ENCODE results near the gene MRPS7.
"Not testable (repeated sequence)": the region's sequence is repeated elsewhere in the genome, so short reads cannot be mapped to it uniquely, and the experiment has no call there.

The MRPS7 gene

GRCh38 chr17:75239778-75240393 lies 21.8 kb upstream of the MRPS7 start:
- peak overlapping the region; percentile 95 for H3K27ac Mint-ChIP-seq
- H3K4me3 Mint-ChIP-seq = peak overlapping the region; percentile 47
- H3K4me1 Mint-ChIP-seq = peaks cover 59% of the 10 kb centered on the region
- H3K36me3 Mint-ChIP-seq = peaks cover 79% of the 10 kb centered on the region
- H3K27me3 Mint-ChIP-seq = no peaks in the 10 kb centered on the region
- H3K9me3 Mint-ChIP-seq = no peaks in the 10 kb centered on the region
- ATAC-seq = no peak

GRCh38 chr17:75240394-75241142 lies 21.1 kb upstream of the MRPS7 start:
- Mint-ChIP-seq H3K4me1 (peaks cover 66% of the 10 kb centered on the region), H3K36me3 (peaks cover 75% of the 10 kb centered on the region), H3K4me3 (peak overlapping the region; percentile 47), H3K27me3 (no peaks in the 10 kb centered on the region), H3K27ac (peak overlapping the region; percentile 95), H3K9me3 (no peaks in the 10 kb centered on the region)
- ATAC-seq = no peak

GRCh38 chr17:75241143-75241430 lies 20.6 kb upstream of the MRPS7 start:
- H3K36me3 Mint-ChIP-seq = peaks cover 77% of the 10 kb centered on the region
- H3K27me3 Mint-ChIP-seq = no peaks in the 10 kb centered on the region
- H3K4me3 Mint-ChIP-seq = no peak overlapping the region
- no peaks in the 10 kb centered on the region for H3K9me3 Mint-ChIP-seq
- no peak for ATAC-seq
- H3K27ac Mint-ChIP-seq = peak overlapping the region; percentile 95
- H3K4me1 Mint-ChIP-seq = peaks cover 71% of the 10 kb centered on the region

- peaks cover 77% of the 10 kb centered on the region for H3K36me3 Mint-ChIP-seq
- peaks cover 76% of the 10 kb centered on the region for H3K4me1 Mint-ChIP-seq
- no peaks in the 10 kb centered on the region for H3K27me3 Mint-ChIP-seq
- H3K4me3 Mint-ChIP-seq = no peak overlapping the region
- no peaks in the 10 kb centered on the region for H3K9me3 Mint-ChIP-seq
- H3K27ac Mint-ChIP-seq = peak overlapping the region; percentile 95
- no peak for ATAC-seq
Measured at GRCh38 chr17:75241502-75241901, 20.2 kb upstream of the MRPS7 start.

- Mint-ChIP-seq H3K27ac (peak overlapping the region; percentile 95), H3K4me3 (peak overlapping the region; percentile 56)
Measured at GRCh38 chr17:75241996-75242460, 19.7 kb upstream of the MRPS7 start.

GRCh38 chr17:75242461-75243042 lies 19.1 kb upstream of the MRPS7 start:
- H3K9me3 Mint-ChIP-seq = no peaks in the 10 kb centered on the region
- peaks cover 72% of the 10 kb centered on the region for H3K36me3 Mint-ChIP-seq
- no peaks in the 10 kb centered on the region for H3K27me3 Mint-ChIP-seq
- ATAC-seq = peak; percentile 91
- H3K4me1 Mint-ChIP-seq = peaks cover 81% of the 10 kb centered on the region
- H3K27ac Mint-ChIP-seq = peak overlapping the region; percentile 95
- H3K4me3 Mint-ChIP-seq = peak overlapping the region; percentile 56

More at GRCh38 chr17:75241996-75242460, 19.7 kb upstream of the MRPS7 start:
- Mint-ChIP-seq H3K36me3 (peaks cover 77% of the 10 kb centered on the region), H3K4me1 (peaks cover 81% of the 10 kb centered on the region), H3K9me3 (no peaks in the 10 kb centered on the region), H3K27me3 (no peaks in the 10 kb centered on the region)
- ATAC-seq = peak; percentile 22

GRCh38 chr17:75244133-75244866 lies 17.4 kb upstream of the MRPS7 start:
- Mint-ChIP-seq H3K4me3 (peak overlapping the region; percentile 69), H3K36me3 (peaks cover 59% of the 10 kb centered on the region), H3K4me1 (peaks cover 73% of the 10 kb centered on the region), H3K9me3 (no peaks in the 10 kb centered on the region), H3K27ac (peak overlapping the region; percentile 95), H3K27me3 (no peaks in the 10 kb centered on the region)
- ATAC-seq = peak; percentile 82

- ATAC-seq = no peak
- no peaks in the 10 kb centered on the region for H3K27me3 Mint-ChIP-seq
- H3K4me1 Mint-ChIP-seq = peaks cover 75% of the 10 kb centered on the region
- H3K36me3 Mint-ChIP-seq = peaks cover 53% of the 10 kb centered on the region
- H3K4me3 Mint-ChIP-seq = peak overlapping the region; percentile 69
- no peaks in the 10 kb centered on the region for H3K9me3 Mint-ChIP-seq
- H3K27ac Mint-ChIP-seq = peak overlapping the region; percentile 95
Measured at GRCh38 chr17:75245011-75245410, 16.7 kb upstream of the MRPS7 start.

GRCh38 chr17:75246404-75246803 lies 15.3 kb upstream of the MRPS7 start:
- H3K27me3 Mint-ChIP-seq = no peaks in the 10 kb centered on the region
- peak overlapping the region; percentile 95 for H3K27ac Mint-ChIP-seq
- peaks cover 43% of the 10 kb centered on the region for H3K36me3 Mint-ChIP-seq
- no peaks in the 10 kb centered on the region for H3K9me3 Mint-ChIP-seq
- ATAC-seq = no peak
- no peak overlapping the region for H3K4me3 Mint-ChIP-seq
- peaks cover 76% of the 10 kb centered on the region for H3K4me1 Mint-ChIP-seq

GRCh38 chr17:75249564-75249963 lies 12.1 kb upstream of the MRPS7 start:
- H3K27ac Mint-ChIP-seq = peak overlapping the region; percentile 100
- peaks cover 75% of the 10 kb centered on the region for H3K4me1 Mint-ChIP-seq
- H3K27me3 Mint-ChIP-seq = no peaks in the 10 kb centered on the region
- no peak for ATAC-seq
- no peaks in the 10 kb centered on the region for H3K9me3 Mint-ChIP-seq
- peak overlapping the region; percentile 67 for H3K4me3 Mint-ChIP-seq
- peaks cover 21% of the 10 kb centered on the region for H3K36me3 Mint-ChIP-seq

GRCh38 chr17:75250009-75250471 lies 11.6 kb upstream of the MRPS7 start:
- H3K27me3 Mint-ChIP-seq = no peaks in the 10 kb centered on the region
- peaks cover 18% of the 10 kb centered on the region for H3K36me3 Mint-ChIP-seq
- H3K4me1 Mint-ChIP-seq = peaks cover 75% of the 10 kb centered on the region
- H3K27ac Mint-ChIP-seq = peak overlapping the region; percentile 100
- peak overlapping the region; percentile 67 for H3K4me3 Mint-ChIP-seq
- H3K9me3 Mint-ChIP-seq = no peaks in the 10 kb centered on the region
- ATAC-seq = peak; percentile 96

- Mint-ChIP-seq H3K27ac (peak overlapping the region; percentile 100), H3K36me3 (no peaks in the 10 kb centered on the region), H3K27me3 (no peaks in the 10 kb centered on the region), H3K4me1 (peaks cover 76% of the 10 kb centered on the region), H3K9me3 (no peaks in the 10 kb centered on the region), H3K4me3 (no peak overlapping the region)
- ATAC-seq = no peak
Measured at GRCh38 chr17:75252039-75252816, 9.5 kb upstream of the MRPS7 start.

- not testable (repeated sequence) for H3K27me3 Mint-ChIP-seq, H3K4me3 Mint-ChIP-seq, H3K9me3 Mint-ChIP-seq, H3K36me3 Mint-ChIP-seq, ATAC-seq
- Mint-ChIP-seq H3K27ac (peak overlapping the region; percentile 100), H3K4me1 (peaks cover 99% of the 10 kb centered on the region)
Measured at GRCh38 chr17:75255954-75256698, 5.6 kb upstream of the MRPS7 start.

- peak overlapping the region; percentile 100 for H3K27ac Mint-ChIP-seq
- H3K4me1 Mint-ChIP-seq = peaks cover 92% of the 10 kb centered on the region
- not testable (repeated sequence) for H3K36me3 Mint-ChIP-seq, H3K4me3 Mint-ChIP-seq, H3K9me3 Mint-ChIP-seq, H3K27me3 Mint-ChIP-seq, ATAC-seq
Measured at GRCh38 chr17:75257228-75257627, 4.5 kb upstream of the MRPS7 start.

Data from stimulated activated memory B cell treated with anti-CD40 and anti-IgM and Interleukin-4, amounts not matched to agents 10 μg/mL and 1 μg/mL and 100 μg/mL, for 72 hours (primary cell).